GM23248 (cell line): ENCODE results near the gene SLC38A6. TPM values are rescaled to one million over a fixed set of nuclear protein-coding genes. Genes with fewer than 3 reads are reported as not detected.

Experiments
- DNase-seq: peaks from one replicate; pipeline ENCODE4 v3.0.0-alpha.2; 2015
- H2AFZ ChIP-seq: fragments of 200-600 bp; sonication (generic); 2 replicates; pipeline ENCODE4 v1.6.1; 2016; ENCODE audit warnings: antibody characterized with exemption
- H3F3A ChIP-seq: fragments of 200-600 bp; sonication (generic); 2 replicates; pipeline ENCODE4 v1.6.1; 2016; ENCODE audit warnings: mild to moderate bottlenecking, antibody characterized with exemption, mixed run types; ENCODE audit not compliant: insufficient read depth
- H3K27ac ChIP-seq: fragments of 200-600 bp; sonication (generic); 2 replicates; pipeline ENCODE4 v1.5.1; 2016; ENCODE audit warnings: mild to moderate bottlenecking
- H3K27me3 ChIP-seq: fragments of 200-600 bp; sonication (generic); replicated peaks from 2 replicates; pipeline ENCODE4 v1.6.1; 2016; ENCODE audit warnings: mild to moderate bottlenecking; ENCODE audit not compliant: insufficient read depth
- H3K36me3 ChIP-seq: fragments of 200-600 bp; sonication (generic); 2 replicates; pipeline ENCODE4 v1.6.1; 2016; ENCODE audit warnings: low read depth, mild to moderate bottlenecking
- H3K4me1 ChIP-seq: fragments of 200-600 bp; sonication (generic); 2 replicates; pipeline ENCODE4 v1.6.1; 2016; ENCODE audit warnings: mild to moderate bottlenecking; ENCODE audit not compliant: insufficient read depth
- H3K4me2 ChIP-seq: fragments of 200-600 bp; sonication (generic); one replicate; pipeline ENCODE4 v1.6.1; 2016; ENCODE audit warnings: mild to moderate bottlenecking; ENCODE audit not compliant: unreplicated experiment
- H3K4me3 ChIP-seq: fragments of 200-600 bp; sonication (generic); 2 replicates; pipeline ENCODE4 v1.5.1; 2016; ENCODE audit warnings: mild to moderate bottlenecking
- H3K79me2 ChIP-seq: fragments of 200-600 bp; sonication (generic); 2 replicates; pipeline ENCODE4 v1.6.1; 2016; ENCODE audit warnings: mild to moderate bottlenecking; ENCODE audit not compliant: insufficient read depth
- H3K9ac ChIP-seq: fragments of 200-600 bp; sonication (generic); 2 replicates; pipeline ENCODE4 v1.6.1; 2016; ENCODE audit warnings: mild to moderate bottlenecking
- H3K9me2 ChIP-seq: fragments of 200-600 bp; sonication (generic); 2 replicates; pipeline ENCODE4 v1.6.1; 2016; ENCODE audit warnings: mixed run types, mild to moderate bottlenecking, moderate library complexity; ENCODE audit not compliant: insufficient read depth
- H3K9me3 ChIP-seq: fragments of 200-600 bp; sonication (generic); one replicate; pipeline ENCODE4 v1.6.1; 2017; ENCODE audit warnings: low read depth
- H4K20me1 ChIP-seq: fragments of 200-600 bp; sonication (generic); 2 replicates; pipeline ENCODE4 v1.6.0; 2016; ENCODE audit not compliant: insufficient read depth
- EZH2 ChIP-seq: fragments of 200-600 bp; sonication (generic); IDR thresholded peaks from 2 replicates; pipeline ENCODE4 v1.6.1; 2018; ENCODE audit warnings: antibody characterized with exemption, mild to moderate bottlenecking; ENCODE audit not compliant: insufficient read depth, poor library complexity, severe bottlenecking
- EZH2phosphoT487 ChIP-seq: fragments of 200-600 bp; sonication (generic); IDR thresholded peaks from 2 replicates; pipeline ENCODE4 v1.6.1; 2018; ENCODE audit warnings: antibody characterized with exemption, moderate library complexity, mild to moderate bottlenecking, low read depth; ENCODE audit not compliant: insufficient read depth
- WGBS, 2 experiments: methylation state at CpG; one replicate each; pipeline ENCODE4 v1.1.6; 2015 to 2017; ENCODE audit warnings: low lambda C conversion rate in 2 of 2, low coverage in 1 of 2; ENCODE audit errors: missing lambda C conversion rate in 2 of 2; 5-methylcytosine and 5-hydroxymethylcytosine counted together
- in situ Hi-C: fragments of 300-500 bp; cut with MboI; formaldehyde crosslinking; loops from 2 replicates; pipeline ENCODE4 v1.15.0; 2020
- polyA plus RNA-seq: library from polyadenylated mRNA; unstranded; fragments of >200 nt; fragmentation: Nextera tagmentation; extraction: Ambion mirVana; gene quantifications from 2 replicates; pipeline ENCODE4 v1.2.1, GENCODE V29; 2016
- total RNA-seq: library from RNA; depleted of rRNA; stranded (reverse); fragments of >200 nt; shearing (Covaris generic); gene quantifications from 2 replicates; pipeline ENCODE4 v1.2.3, GENCODE V29; 2014

The SLC38A6 gene
- total and polyA plus RNA-seq, 2 experiments from 2014 or later, result 21.5 to 29.8 TPM

DNA sequence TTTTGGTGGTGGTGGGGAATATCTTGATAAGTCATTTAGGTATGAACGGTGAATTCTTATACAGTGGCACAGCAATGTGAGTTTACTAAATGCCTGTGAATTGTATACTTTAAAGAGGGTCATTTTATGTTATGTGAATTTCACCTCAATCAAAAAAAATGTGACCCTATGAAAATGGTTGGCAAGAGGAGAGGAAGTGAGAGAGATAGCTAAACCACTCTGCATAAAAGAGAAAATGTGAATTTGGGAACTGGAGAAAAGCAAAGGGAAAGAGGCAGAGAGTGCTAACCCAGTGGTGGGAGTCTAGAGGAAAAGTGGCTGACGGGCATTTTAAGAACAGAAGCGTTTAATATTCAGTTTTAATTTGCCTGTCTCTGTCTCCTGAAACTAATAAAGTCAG lies 93.8 kb downstream of the SLC38A6 start:
- peaks cover 30% of the 10 kb centered on the region for H3K4me1 ChIP-seq
- in situ Hi-C loops, result no loop called here
- no peaks in the 10 kb centered on the region for H3K27me3 ChIP-seq
- H3K79me2 ChIP-seq, result no peaks in the 10 kb centered on the region
- H3K4me2 ChIP-seq, result no peak overlapping the region
- 96 to 97% methylated on average over 3 of the region's 3 CpGs for WGBS, 2 experiments
- H3K9me2 ChIP-seq, result no peaks in the 10 kb centered on the region
- no peak overlapping the region for H2AFZ ChIP-seq
- no peaks in the 10 kb centered on the region for H3K9me3 ChIP-seq
- 0 out of 2 replicates have a peak, but pooled peaks cover 5% of the 10 kb centered on the region for H3K36me3 ChIP-seq
- H3K9ac ChIP-seq, result no peak overlapping the region
- no peak for DNase-seq
- peaks cover 18% of the 10 kb centered on the region; the same call in 1 of the 2 replicates for H3F3A ChIP-seq
- TF ChIP-seq EZH2 (no peak), EZH2phosphoT487 (no peak)
- no peaks in the 10 kb centered on the region for H4K20me1 ChIP-seq
- no peak overlapping the region for H3K4me3 ChIP-seq
- no peak overlapping the region for H3K27ac ChIP-seq

DNA sequence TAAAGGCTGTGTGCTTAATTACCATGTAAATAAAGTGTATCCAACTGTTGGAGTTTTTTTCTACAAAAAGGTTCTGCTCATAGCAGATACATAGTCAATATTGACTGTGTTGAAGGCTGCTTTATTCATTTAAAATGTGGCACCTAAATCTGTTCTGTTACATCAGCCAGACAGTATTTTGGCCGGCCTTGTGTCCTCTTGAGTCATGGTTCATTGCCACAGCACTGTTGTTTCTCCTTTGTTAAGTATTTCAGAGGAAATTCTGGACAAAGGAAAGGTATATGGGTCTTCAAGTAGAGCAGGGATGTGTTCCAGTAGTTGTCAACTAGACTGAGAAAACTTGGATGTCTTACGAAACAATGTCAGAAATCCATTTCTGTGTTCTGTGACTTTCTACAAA lies 95.5 kb downstream of the SLC38A6 start:
- Histone ChIP-seq H3K9me3 (no peaks in the 10 kb centered on the region), H3K27me3 (no peaks in the 10 kb centered on the region), H3K9me2 (no peaks in the 10 kb centered on the region), H3K4me3 (no peak overlapping the region), H3K27ac (peak overlapping the region; percentile 80), H3F3A (peaks cover 31% of the 10 kb centered on the region), H2AFZ (no peak overlapping the region), H3K4me2 (peak overlapping the region; percentile 9), H3K9ac (peak overlapping the region; percentile 43), H3K79me2 (no peaks in the 10 kb centered on the region), H4K20me1 (no peaks in the 10 kb centered on the region), H3K36me3 (no peaks in the 10 kb centered on the region), H3K4me1 (peaks cover 44% of the 10 kb centered on the region)
- TF ChIP-seq EZH2phosphoT487, result no peak
- TF ChIP-seq EZH2, result no peak
- WGBS, 2 experiments, result 15 to 21% methylated on average over 2 of the region's 2 CpGs
- in situ Hi-C loops, result no loop called here
- DNase-seq, result peak; percentile 89

DNA sequence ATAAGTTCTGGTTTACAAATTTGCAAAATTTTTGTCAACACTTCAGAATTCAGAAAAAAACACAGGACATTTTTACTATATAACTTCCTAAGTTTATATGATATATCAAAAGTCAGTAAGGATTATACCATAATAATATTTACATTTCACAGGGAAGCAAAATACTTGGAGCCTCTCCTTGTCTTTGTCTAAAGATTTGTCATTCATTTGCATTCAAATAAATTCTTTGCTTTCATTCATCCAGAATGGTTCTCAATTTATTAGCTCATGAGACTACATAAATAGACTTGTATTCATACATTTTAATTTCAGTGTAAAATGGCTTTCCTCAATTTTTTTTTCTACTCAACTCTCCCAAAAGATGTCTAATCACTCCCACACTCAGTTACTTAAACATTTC lies 96.4 kb downstream of the SLC38A6 start:
- Histone ChIP-seq H3K36me3 (no peaks in the 10 kb centered on the region), H3K9me2 (no peaks in the 10 kb centered on the region), H4K20me1 (no peaks in the 10 kb centered on the region), H3K4me3 (no peak overlapping the region), H3K27me3 (no peaks in the 10 kb centered on the region), H3F3A (peaks cover 31% of the 10 kb centered on the region), H3K79me2 (no peaks in the 10 kb centered on the region), H3K9ac (0 out of 2 replicates have a peak overlapping the region, but pooled peaks have one; percentile 2), H3K27ac (peak overlapping the region; percentile 80), H2AFZ (no peak overlapping the region), H3K9me3 (no peaks in the 10 kb centered on the region), H3K4me2 (peak overlapping the region; percentile 9), H3K4me1 (peaks cover 44% of the 10 kb centered on the region)
- no peak for DNase-seq
- in situ Hi-C loops, result no loop called here
- no peak for TF ChIP-seq EZH2
- no peak for TF ChIP-seq EZH2phosphoT487

DNA sequence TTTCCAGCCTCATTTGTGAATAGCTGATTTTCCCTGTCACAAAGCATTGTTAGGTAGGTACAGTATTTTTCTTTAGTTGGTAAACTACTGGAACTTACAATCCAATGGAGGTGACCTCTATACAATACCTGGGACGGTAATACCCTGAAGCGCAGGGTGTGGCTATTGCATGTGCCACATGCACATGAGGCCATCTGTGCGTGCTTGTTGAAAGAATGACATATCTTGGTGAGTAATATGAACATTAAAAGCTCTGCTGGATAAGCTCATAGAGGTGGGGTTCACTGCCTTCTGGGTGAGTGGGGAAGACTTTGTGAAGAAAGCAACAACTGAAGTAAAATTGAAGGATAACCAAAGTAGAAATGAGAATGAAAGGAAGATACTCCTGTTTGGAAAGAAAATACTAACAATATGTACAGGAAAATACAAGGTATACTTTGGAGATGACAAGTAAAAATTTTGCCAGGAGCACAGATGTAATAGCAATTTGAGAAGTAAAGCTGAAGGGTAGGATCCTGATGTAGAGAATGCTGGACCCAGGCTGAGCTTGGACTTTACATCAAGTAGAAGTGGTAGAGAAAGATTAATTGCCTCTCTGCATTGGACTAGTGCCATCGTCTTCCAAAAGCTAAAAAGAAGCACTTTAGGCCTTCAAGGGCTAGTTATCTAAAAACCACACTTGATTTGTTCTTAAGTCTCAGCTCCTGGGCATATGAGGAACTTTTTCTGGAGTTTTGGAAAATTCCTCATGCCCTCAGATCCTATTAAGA lies 97.1 kb downstream of the SLC38A6 start:
- Histone ChIP-seq H3K4me3 (no peak overlapping the region), H3K27ac (peak overlapping the region; percentile 80), H3K9me2 (no peaks in the 10 kb centered on the region), H3K9me3 (no peaks in the 10 kb centered on the region), H4K20me1 (no peaks in the 10 kb centered on the region), H2AFZ (no peak overlapping the region), H3K4me2 (no peak overlapping the region), H3K79me2 (no peaks in the 10 kb centered on the region), H3K27me3 (no peaks in the 10 kb centered on the region), H3F3A (peaks cover 31% of the 10 kb centered on the region), H3K9ac (0 out of 2 replicates have a peak overlapping the region, but pooled peaks have one; percentile 2), H3K36me3 (no peaks in the 10 kb centered on the region), H3K4me1 (peaks cover 44% of the 10 kb centered on the region)
- peak; percentile 71 for DNase-seq
- in situ Hi-C loops, result no loop called here
- WGBS, 2 experiments, result 82 to 85% methylated on average over 4 of the region's 4 CpGs
- TF ChIP-seq EZH2, result no peak
- no peak for TF ChIP-seq EZH2phosphoT487
